Loucy (cell line): ENCODE data around the gene ABHD12.

Experiments used
- EZH2phosphoT487 ChIP-seq: fragments of 200-600 bp; IDR thresholded peaks from 2 replicates; pipeline ENCODE4 v1.6.1; 2018; ENCODE audit warnings: antibody characterized with exemption, mild to moderate bottlenecking, moderate library complexity, borderline replicate concordance
- TF ChIP-seq, protein P1 (sequence below): fragments of 200-600 bp; sonication (generic); conservative IDR thresholded peaks from 2 replicates; pipeline ENCODE4 v1.5.1; 2014; ENCODE audit warnings: mild to moderate bottlenecking, antibody characterized with exemption, low read length

DNA sequence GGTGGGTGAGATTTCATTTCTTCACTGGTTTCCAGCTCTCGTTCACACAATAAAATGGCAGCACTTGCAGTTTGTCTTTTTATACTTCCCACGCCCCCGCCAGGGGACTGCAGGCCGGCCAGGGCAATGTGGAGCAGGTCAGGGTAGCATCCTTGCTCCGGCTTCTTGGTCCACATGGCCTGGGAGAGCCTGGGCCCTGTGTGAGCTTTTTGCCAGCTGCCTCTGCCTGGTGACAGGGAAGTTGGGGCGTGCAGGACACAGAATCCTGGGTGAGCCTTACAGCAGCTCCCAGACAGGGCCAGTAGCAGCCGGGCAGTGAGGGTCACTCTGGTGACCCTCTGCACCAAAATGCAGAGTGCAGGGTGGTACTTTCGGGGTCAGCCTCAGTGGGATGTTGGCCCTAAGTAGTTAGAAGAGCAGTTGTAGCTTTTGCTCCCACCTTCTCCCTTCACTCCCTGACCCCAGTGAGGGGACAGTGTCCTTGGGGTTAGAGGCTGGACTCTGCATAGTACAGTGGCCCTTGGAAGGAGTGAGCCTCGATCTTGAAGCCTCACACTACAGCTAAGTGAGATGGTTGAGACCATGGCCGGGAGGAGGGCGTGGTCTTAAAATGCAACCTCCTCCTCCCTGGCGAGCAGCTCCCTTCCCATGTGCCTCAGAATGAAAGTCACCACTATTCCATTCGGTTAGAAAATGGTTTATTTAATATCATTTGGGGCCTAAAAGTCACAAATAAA, 119.0 kb downstream of the ABHD12 start:
- TF ChIP-seq, protein P1, sequence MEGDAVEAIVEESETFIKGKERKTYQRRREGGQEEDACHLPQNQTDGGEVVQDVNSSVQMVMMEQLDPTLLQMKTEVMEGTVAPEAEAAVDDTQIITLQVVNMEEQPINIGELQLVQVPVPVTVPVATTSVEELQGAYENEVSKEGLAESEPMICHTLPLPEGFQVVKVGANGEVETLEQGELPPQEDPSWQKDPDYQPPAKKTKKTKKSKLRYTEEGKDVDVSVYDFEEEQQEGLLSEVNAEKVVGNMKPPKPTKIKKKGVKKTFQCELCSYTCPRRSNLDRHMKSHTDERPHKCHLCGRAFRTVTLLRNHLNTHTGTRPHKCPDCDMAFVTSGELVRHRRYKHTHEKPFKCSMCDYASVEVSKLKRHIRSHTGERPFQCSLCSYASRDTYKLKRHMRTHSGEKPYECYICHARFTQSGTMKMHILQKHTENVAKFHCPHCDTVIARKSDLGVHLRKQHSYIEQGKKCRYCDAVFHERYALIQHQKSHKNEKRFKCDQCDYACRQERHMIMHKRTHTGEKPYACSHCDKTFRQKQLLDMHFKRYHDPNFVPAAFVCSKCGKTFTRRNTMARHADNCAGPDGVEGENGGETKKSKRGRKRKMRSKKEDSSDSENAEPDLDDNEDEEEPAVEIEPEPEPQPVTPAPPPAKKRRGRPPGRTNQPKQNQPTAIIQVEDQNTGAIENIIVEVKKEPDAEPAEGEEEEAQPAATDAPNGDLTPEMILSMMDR: no peak
- no peak for TF ChIP-seq EZH2phosphoT487
